Trophoblast cell (in vitro differentiated cells and primary cell): Measurements from ENCODE around the gene PHACTR1.

ENCODE experiments used
- DNase-seq, 2 donors: peaks; one replicate each; pipeline ENCODE4 v3.0.0-alpha.2; 2016
- H2AFZ ChIP-seq: 2 replicates; pipeline ENCODE4 v1.6.1; 2013; ENCODE audit warnings: low read length, moderate library complexity, mild to moderate bottlenecking; ENCODE audit not compliant: insufficient read depth, poor library complexity
- H2AK5ac ChIP-seq: 2 replicates; pipeline ENCODE4 v1.6.1; 2013; ENCODE audit warnings: mild to moderate bottlenecking, low read length
- H2BK120ac ChIP-seq: 2 replicates; pipeline ENCODE4 v1.6.1; 2013; ENCODE audit warnings: low read length, mild to moderate bottlenecking, moderate library complexity; ENCODE audit not compliant: insufficient read depth, poor library complexity
- H2BK12ac ChIP-seq: 2 replicates; pipeline ENCODE4 v1.6.1; 2013; ENCODE audit warnings: mild to moderate bottlenecking, low read length, moderate library complexity
- H2BK5ac ChIP-seq: 2 replicates; pipeline ENCODE4 v1.6.1; 2013; ENCODE audit warnings: low read length, low read depth, moderate library complexity, mild to moderate bottlenecking; ENCODE audit not compliant: poor library complexity
- H3K14ac ChIP-seq: 2 replicates; pipeline ENCODE4 v1.6.1; 2013; ENCODE audit warnings: mild to moderate bottlenecking, low read length
- H3K18ac ChIP-seq: 2 replicates; pipeline ENCODE4 v1.6.1; 2013; ENCODE audit warnings: mild to moderate bottlenecking, low read length
- H3K23ac ChIP-seq: 2 replicates; pipeline ENCODE4 v1.6.1; 2013; ENCODE audit warnings: low read length
- H3K27ac ChIP-seq: 2 replicates; pipeline ENCODE4 v1.5.1; 2013; ENCODE audit warnings: low read depth, mild to moderate bottlenecking, inconsistent platforms, low read length, moderate library complexity
- H3K27me3 ChIP-seq: 2 replicates; pipeline ENCODE4 v1.6.1; 2013; ENCODE audit warnings: inconsistent platforms, mild to moderate bottlenecking, low read length, moderate library complexity; ENCODE audit not compliant: insufficient read depth
- H3K36me3 ChIP-seq, 2 experiments: 1 replicate in 1 of 2; 2 replicates in 1 of 2; pipeline ENCODE4 v1.6.1; 2013; ENCODE audit warnings: low read length in 2 of 2, mild to moderate bottlenecking in 2 of 2, moderate library complexity in 1 of 2; ENCODE audit not compliant: insufficient read depth in 2 of 2, control insufficient read depth in 1 of 2
- H3K4ac ChIP-seq: 2 replicates; pipeline ENCODE4 v1.6.1; 2013; ENCODE audit warnings: low read depth, mild to moderate bottlenecking, low read length, moderate library complexity
- H3K4me1 ChIP-seq, 2 experiments: 1 replicate in 1 of 2; 2 replicates in 1 of 2; pipeline ENCODE4 v1.6.1; 2013; ENCODE audit warnings: low read length in 2 of 2, mild to moderate bottlenecking in 2 of 2, moderate library complexity in 1 of 2; ENCODE audit not compliant: insufficient read depth in 2 of 2, control insufficient read depth in 1 of 2
- H3K4me2 ChIP-seq: 2 replicates; pipeline ENCODE4 v1.6.1; 2013; ENCODE audit warnings: inconsistent platforms, mild to moderate bottlenecking, low read length, moderate library complexity
- H3K4me3 ChIP-seq: 2 replicates; pipeline ENCODE4 v1.5.1; 2013; ENCODE audit warnings: mild to moderate bottlenecking, low read depth, low read length, inconsistent platforms
- H3K79me1 ChIP-seq: one replicate; pipeline ENCODE4 v1.6.1; 2013; ENCODE audit warnings: low read length
- H3K79me2 ChIP-seq: 2 replicates; pipeline ENCODE4 v1.6.1; 2013; ENCODE audit warnings: low read length, mild to moderate bottlenecking; ENCODE audit not compliant: control insufficient read depth, insufficient read depth, poor library complexity
- H3K9ac ChIP-seq: 2 replicates; pipeline ENCODE4 v1.6.1; 2013; ENCODE audit warnings: mild to moderate bottlenecking, low read length
- H3K9me3 ChIP-seq: 2 replicates; pipeline ENCODE4 v1.6.1; 2013; ENCODE audit warnings: low read depth, mild to moderate bottlenecking, control low read depth, inconsistent platforms, low read length; ENCODE audit not compliant: insufficient read depth
- H4K12ac ChIP-seq: 2 replicates; pipeline ENCODE4 v1.6.1; 2013; ENCODE audit warnings: low read depth, mild to moderate bottlenecking, low read length, moderate library complexity
- H4K8ac ChIP-seq: 2 replicates; pipeline ENCODE4 v1.6.1; 2013; ENCODE audit warnings: low read depth, mild to moderate bottlenecking, low read length, moderate library complexity
- H4K91ac ChIP-seq: one replicate; pipeline ENCODE4 v1.6.1; 2013; ENCODE audit warnings: low read depth, mild to moderate bottlenecking, low read length, moderate library complexity
- WGBS: extraction: QIAGEN DNeasy Blood & Tissue Kit; methylation state at CpG from one replicate; pipeline ENCODE4 v1.1.7; 2013; ENCODE audit warnings: missing lambda C conversion rate; ENCODE audit not compliant: insufficient read length, insufficient coverage; ENCODE audit errors: extremely low coverage; 5-methylcytosine and 5-hydroxymethylcytosine counted together

The PHACTR1 gene

GRCh38 chr6:13222048-13222447 lies 505.5 kb downstream of the PHACTR1 start:
- Histone ChIP-seq H3K14ac (no peak overlapping the region), H2AK5ac (no peak overlapping the region), H3K36me3 (no peaks in the 10 kb centered on the region), H4K8ac (no peak overlapping the region), H3K27me3 (no peaks in the 10 kb centered on the region), H2BK120ac (no peak overlapping the region), H3K79me2 (no peaks in the 10 kb centered on the region), H3K27ac (no peak overlapping the region), H3K9me3 (no peaks in the 10 kb centered on the region), H3K4me1 (no peaks in the 10 kb centered on the region), H3K4me3 (no peak overlapping the region), H2BK12ac (no peak overlapping the region), H2BK5ac (no peak overlapping the region), H2AFZ (no peak overlapping the region), H3K18ac (no peak overlapping the region), H4K91ac (no peak overlapping the region), H3K9ac (no peak overlapping the region), H3K79me1 (no peaks in the 10 kb centered on the region), H3K4me2 (no peak overlapping the region), H3K4ac (no peak overlapping the region), H3K23ac (no peak overlapping the region), H4K12ac (no peak overlapping the region)
- DNase-seq, result no peak
- no CpG with 5 or more reads among the region's 4 CpGs for WGBS

GRCh38 chr6:13226071-13226470 lies 509.5 kb downstream of the PHACTR1 start:
- Histone ChIP-seq H2BK5ac (no peak overlapping the region), H3K79me1 (no peaks in the 10 kb centered on the region), H3K79me2 (no peaks in the 10 kb centered on the region)

GRCh38 chr6:13228264-13229204 lies 512.0 kb downstream of the PHACTR1 start:
- WGBS, result no CpG with 5 or more reads among the region's 9 CpGs
- no peak overlapping the region for H2AK5ac ChIP-seq

More at GRCh38 chr6:13226071-13226470, 509.5 kb downstream of the PHACTR1 start:
- no peaks in the 10 kb centered on the region for H3K27me3 ChIP-seq
- H3K23ac ChIP-seq, result no peak overlapping the region
- H2AK5ac ChIP-seq, result no peak overlapping the region
- no peaks in the 10 kb centered on the region for H3K4me1 ChIP-seq
- H2BK120ac ChIP-seq, result no peak overlapping the region
- H2AFZ ChIP-seq, result no peak overlapping the region
- H3K9me3 ChIP-seq, result no peaks in the 10 kb centered on the region
- no peak overlapping the region for H4K12ac ChIP-seq
- H3K27ac ChIP-seq, result no peak overlapping the region
- H3K18ac ChIP-seq, result no peak overlapping the region
- H3K4me2 ChIP-seq, result no peak overlapping the region
- no peak overlapping the region for H2BK12ac ChIP-seq
- no peaks in the 10 kb centered on the region for H3K36me3 ChIP-seq
- no CpG with 5 or more reads among the region's 2 CpGs for WGBS
- no peak overlapping the region for H3K4ac ChIP-seq
- DNase-seq, result no peak
- H4K8ac ChIP-seq, result no peak overlapping the region
- H3K9ac ChIP-seq, result no peak overlapping the region
- H3K14ac ChIP-seq, result no peak overlapping the region
- H4K91ac ChIP-seq, result no peak overlapping the region
- H3K4me3 ChIP-seq, result no peak overlapping the region

GRCh38 chr6:13229205-13230085 lies 512.9 kb downstream of the PHACTR1 start:
- Histone ChIP-seq H2AK5ac (no peak overlapping the region), H4K91ac (no peak overlapping the region), H3K79me2 (no peaks in the 10 kb centered on the region), H4K8ac (no peak overlapping the region), H3K9me3 (no peaks in the 10 kb centered on the region), H3K23ac (no peak overlapping the region), H3K79me1 (no peaks in the 10 kb centered on the region), H2BK12ac (no peak overlapping the region), H3K36me3 (no peaks in the 10 kb centered on the region), H3K4me2 (no peak overlapping the region), H3K4ac (no peak overlapping the region), H4K12ac (no peak overlapping the region), H2BK120ac (no peak overlapping the region), H3K14ac (no peak overlapping the region), H2BK5ac (no peak overlapping the region), H2AFZ (no peak overlapping the region), H3K27me3 (no peaks in the 10 kb centered on the region), H3K9ac (no peak overlapping the region), H3K27ac (no peak overlapping the region), H3K18ac (no peak overlapping the region), H3K4me3 (no peak overlapping the region), H3K4me1 (peaks cover 0 to 4% of the 10 kb centered on the region in 2 experiments)
- DNase-seq, result no peak
- no CpG with 5 or more reads among the region's 9 CpGs for WGBS

More at GRCh38 chr6:13228264-13229204, 512.0 kb downstream of the PHACTR1 start:
- Histone ChIP-seq H3K23ac (no peak overlapping the region), H3K79me2 (no peaks in the 10 kb centered on the region), H3K9me3 (no peaks in the 10 kb centered on the region), H4K8ac (no peak overlapping the region), H2BK5ac (no peak overlapping the region), H3K18ac (no peak overlapping the region), H4K12ac (no peak overlapping the region), H3K4me2 (no peak overlapping the region), H2BK12ac (no peak overlapping the region), H3K14ac (no peak overlapping the region), H3K27ac (no peak overlapping the region), H3K79me1 (no peaks in the 10 kb centered on the region), H2AFZ (no peak overlapping the region), H3K4ac (no peak overlapping the region), H3K27me3 (no peaks in the 10 kb centered on the region), H3K4me3 (no peak overlapping the region), H4K91ac (no peak overlapping the region), H2BK120ac (no peak overlapping the region), H3K36me3 (no peaks in the 10 kb centered on the region), H3K9ac (no peak overlapping the region), H3K4me1 (peaks cover 0 to 4% of the 10 kb centered on the region in 2 experiments)
- peak; percentile 94 to 99 for DNase-seq
